Activated naive CD4-positive, alpha-beta T cell treated with anti-CD3 and anti-CD28 coated beads, Interleukin-2, amount 10 ng/mL, durations not matched to agents 5 hours and 36 hours (primary cell): ENCODE data around the gene HMOX1. TPM values are rescaled to one million over a fixed set of nuclear protein-coding genes. Genes with fewer than 3 reads are reported as not detected.

ENCODE experiments used
- microRNA-seq: library from miRNA; unstranded; fragments of <30 nt; microRNA quantifications from one replicate; pipeline ENCODE4 v1.2.0, GENCODE V29; 2022; ENCODE audit warnings: borderline microRNAs expressed, borderline replicate concordance
- total RNA-seq, 2 experiments: library from RNA; stranded (reverse); gene quantifications; one replicate each; pipeline ENCODE4 v1.2.3, GENCODE V29; 2021

HMOX1 gene
- under 1 TPM in 1 of 2 experiments, not detected in 1; 0.25 TPM for total RNA-seq

GRCh38 chr22:35380537-35381423 lies at the start of gene HMOX1:
HMOX1 (plus strand) TSS chr22:35381096; CDS start chr22:35381174, 78 bp downstream.

GRCh38 chr22:35399678-35400500 lies 19.0 kb downstream of the HMOX1 start, which contains the start of gene MCM5:
MCM5 (plus strand) TSS chr22:35400140; CDS start chr22:35400439, 299 bp downstream.

Small RNAs within 50 kb of the gene (microRNA-seq; reads per million reads assigned to microRNA genes)
- gene MIR3909 (2.3 reads per million, percentile 6 among the genes with 10 or more reads in this experiment), gene MIR6069 (not detected)

Other genes starting within 250 kb of the HMOX1 start
- 10 to 100 TPM; 29.3 to 31.1 TPM for gene HMGXB4, start 123.6 kb upstream of the HMOX1 start, total RNA-seq
- 10 to 100 TPM; 39.4 to 43.3 TPM for gene TOM1, start 81.2 kb upstream of the HMOX1 start, total RNA-seq
- 100 to 1,000 TPM; 139 to 148 TPM for gene MCM5, start 19.0 kb downstream of the HMOX1 start, total RNA-seq
- not detected for gene RASD2, start 159.7 kb downstream of the HMOX1 start, total RNA-seq
- not detected for gene MB, start 236.2 kb downstream of the HMOX1 start, total RNA-seq